HG02938 (cell line): ENCODE measurements around the gene RRP12.
"Not testable (repeated sequence)": the region's sequence is repeated elsewhere in the genome, so short reads cannot be mapped to it uniquely, and the experiment has no call there.

Experiments
- ATAC-seq: cut with Tn5 transposase; IDR thresholded peaks from one replicate; pipeline ENCODE4 v1.9.1; 2021; ENCODE audit warnings: mild to moderate bottlenecking, moderate library complexity; ENCODE audit not compliant: unreplicated experiment

The RRP12 gene, protein sequence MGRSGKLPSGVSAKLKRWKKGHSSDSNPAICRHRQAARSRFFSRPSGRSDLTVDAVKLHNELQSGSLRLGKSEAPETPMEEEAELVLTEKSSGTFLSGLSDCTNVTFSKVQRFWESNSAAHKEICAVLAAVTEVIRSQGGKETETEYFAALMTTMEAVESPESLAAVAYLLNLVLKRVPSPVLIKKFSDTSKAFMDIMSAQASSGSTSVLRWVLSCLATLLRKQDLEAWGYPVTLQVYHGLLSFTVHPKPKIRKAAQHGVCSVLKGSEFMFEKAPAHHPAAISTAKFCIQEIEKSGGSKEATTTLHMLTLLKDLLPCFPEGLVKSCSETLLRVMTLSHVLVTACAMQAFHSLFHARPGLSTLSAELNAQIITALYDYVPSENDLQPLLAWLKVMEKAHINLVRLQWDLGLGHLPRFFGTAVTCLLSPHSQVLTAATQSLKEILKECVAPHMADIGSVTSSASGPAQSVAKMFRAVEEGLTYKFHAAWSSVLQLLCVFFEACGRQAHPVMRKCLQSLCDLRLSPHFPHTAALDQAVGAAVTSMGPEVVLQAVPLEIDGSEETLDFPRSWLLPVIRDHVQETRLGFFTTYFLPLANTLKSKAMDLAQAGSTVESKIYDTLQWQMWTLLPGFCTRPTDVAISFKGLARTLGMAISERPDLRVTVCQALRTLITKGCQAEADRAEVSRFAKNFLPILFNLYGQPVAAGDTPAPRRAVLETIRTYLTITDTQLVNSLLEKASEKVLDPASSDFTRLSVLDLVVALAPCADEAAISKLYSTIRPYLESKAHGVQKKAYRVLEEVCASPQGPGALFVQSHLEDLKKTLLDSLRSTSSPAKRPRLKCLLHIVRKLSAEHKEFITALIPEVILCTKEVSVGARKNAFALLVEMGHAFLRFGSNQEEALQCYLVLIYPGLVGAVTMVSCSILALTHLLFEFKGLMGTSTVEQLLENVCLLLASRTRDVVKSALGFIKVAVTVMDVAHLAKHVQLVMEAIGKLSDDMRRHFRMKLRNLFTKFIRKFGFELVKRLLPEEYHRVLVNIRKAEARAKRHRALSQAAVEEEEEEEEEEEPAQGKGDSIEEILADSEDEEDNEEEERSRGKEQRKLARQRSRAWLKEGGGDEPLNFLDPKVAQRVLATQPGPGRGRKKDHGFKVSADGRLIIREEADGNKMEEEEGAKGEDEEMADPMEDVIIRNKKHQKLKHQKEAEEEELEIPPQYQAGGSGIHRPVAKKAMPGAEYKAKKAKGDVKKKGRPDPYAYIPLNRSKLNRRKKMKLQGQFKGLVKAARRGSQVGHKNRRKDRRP (N-terminal part only)

DNA sequence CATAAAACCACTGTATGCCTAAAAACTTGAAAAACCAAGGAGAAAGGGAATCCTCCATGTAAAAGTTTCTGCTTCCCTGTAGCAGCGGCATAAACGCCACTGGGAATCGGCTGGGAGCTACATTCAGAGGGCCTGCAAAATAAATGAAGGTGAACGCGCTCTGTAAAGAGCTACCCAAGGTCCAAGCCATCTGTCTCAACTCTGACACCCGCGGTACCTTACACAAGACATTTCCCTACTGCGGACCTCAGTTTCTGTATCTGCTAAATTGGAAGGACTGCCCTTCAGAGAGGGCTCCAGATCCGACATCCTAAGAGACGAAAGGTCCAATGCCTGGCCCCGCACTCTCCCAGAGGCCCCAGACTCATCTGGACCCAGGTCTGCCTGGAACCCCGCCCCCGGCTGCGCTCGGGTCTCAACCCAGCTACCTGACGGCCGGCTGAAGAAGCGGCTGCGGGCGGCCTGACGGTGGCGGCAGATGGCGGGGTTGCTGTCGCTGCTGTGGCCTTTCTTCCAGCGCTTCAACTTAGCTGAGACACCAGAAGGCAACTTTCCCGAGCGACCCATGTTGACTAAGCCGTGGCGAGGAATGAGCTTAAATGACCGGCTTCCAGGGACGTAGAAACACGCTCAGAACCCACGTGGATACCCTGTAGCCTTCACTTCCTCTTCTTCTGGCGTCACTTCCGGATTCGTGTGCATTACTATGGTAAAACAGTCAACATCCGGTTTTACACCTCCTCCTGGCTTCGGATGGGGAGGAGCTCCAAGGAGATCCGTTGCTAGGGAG lies at the start of gene RRP12:
Gene RRP12 (minus strand): TSS at position 676 of the 790 bp plus-strand sequence. CDS start 109 bp downstream, at position 567.
- peak; percentile 94 for ATAC-seq

DNA sequence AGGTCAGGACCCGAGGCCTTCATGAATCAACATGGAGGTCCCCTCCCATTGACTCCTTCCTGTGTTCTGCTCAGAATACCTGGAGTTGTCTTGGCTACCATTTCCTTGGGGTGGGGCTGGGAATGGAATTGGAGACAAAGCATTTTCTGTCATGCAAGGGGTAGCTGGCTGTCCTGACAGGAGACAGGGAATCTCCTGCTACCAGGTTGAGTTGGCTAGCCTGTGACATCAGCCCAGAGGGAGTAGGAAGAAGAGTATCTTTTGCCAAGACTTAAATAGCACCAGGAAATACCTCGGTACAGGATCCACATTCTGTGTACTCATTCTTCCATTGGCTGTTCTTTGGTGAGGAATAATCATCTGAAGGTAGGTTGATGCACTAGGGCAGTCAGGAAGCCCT lies 49.7 kb upstream of the RRP12 start:
- no peak for ATAC-seq

DNA sequence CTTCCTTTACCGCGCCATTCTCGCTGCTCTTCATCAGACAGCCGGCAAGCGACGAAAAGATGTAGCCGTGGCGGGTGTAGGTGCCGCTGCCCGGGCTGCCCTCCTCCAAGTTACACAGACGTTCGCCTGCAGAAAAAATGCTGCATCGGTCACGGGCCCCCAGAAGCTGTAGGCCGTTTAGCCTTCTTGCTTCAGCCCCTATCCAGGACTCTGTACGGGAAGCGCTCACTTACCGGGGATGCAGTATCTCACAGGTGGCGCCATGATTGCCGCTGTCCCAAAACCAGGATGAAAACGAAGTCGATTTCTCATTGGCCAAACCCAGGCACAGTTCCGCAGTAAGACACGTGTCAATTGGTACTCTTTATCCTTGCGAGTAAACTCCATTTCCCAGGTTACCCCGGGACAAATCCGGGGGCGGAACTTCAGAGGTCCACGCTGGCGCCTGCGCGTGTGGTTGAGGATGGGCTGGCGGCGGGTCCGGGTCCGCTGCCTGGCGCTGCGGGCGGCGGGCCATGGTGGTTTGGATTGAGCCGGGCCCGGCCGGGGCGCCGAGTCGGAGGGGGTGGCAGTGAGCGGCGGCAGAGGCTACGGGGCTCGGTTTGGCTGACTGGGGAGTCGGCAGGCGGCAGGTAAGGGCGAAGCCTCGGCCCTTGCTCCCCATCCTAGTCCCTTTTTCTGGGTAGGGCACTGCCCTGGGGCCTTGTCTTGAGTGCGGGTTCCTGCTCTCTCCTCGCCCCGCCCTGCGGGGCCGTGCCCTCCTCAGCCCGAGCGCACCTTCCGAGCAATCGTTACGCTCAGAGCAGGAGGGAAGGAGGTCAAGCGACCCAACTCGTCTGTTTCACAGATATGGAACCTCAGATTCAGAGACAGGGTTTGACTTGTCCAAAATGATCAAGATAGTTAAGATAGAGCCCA lies 44.8 kb upstream of the RRP12 start, which contains the start of the genes EXOSC1 and ZDHHC16:
Gene EXOSC1 (minus strand): TSS at position 285 of the 918 bp plus-strand sequence. CDS start 21 bp downstream, at position 264.
Gene ZDHHC16 (plus strand): TSS at position 454 of the 918 bp plus-strand sequence. CDS start 5,501 bp downstream, outside the sequence.
- ATAC-seq, result peak; percentile 95

DNA sequence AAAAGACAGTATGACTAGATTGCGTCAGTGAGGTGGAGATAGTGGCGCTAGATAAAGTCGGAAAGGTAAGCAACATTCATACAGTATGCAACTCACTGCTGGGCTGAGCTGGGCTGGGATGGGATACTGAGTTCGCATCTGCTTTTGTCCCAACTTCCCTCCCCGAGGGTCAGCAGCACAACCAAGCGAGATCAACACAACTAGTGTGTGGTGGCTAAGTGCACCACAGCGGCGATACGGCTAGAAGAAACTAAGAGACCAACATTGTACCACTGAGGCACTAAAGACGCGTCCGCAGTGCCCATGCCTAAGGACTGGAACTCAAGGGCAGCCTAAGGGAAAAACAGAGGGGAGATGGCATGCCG lies 44.2 kb upstream of the RRP12 start:
- ATAC-seq, result no peak

DNA sequence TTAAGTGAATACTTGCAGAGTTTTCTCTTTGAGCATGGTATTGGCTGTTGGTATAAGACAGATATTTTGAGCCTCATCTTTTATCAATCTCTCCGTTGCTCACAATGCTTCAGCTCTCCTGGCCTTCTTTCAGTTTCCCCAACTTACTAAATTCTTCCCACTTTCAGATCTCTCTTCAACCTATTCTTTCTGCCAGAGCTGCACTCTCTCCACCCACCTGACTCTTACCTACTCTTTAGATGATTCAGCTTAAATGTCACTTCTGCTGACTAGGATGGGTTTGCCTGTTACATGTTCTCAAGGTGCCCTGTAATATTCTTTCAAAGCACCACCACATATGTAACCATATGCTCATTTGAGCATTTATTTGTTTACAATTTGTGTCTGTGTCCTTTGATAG lies 43.1 kb upstream of the RRP12 start:
- no peak for ATAC-seq

DNA sequence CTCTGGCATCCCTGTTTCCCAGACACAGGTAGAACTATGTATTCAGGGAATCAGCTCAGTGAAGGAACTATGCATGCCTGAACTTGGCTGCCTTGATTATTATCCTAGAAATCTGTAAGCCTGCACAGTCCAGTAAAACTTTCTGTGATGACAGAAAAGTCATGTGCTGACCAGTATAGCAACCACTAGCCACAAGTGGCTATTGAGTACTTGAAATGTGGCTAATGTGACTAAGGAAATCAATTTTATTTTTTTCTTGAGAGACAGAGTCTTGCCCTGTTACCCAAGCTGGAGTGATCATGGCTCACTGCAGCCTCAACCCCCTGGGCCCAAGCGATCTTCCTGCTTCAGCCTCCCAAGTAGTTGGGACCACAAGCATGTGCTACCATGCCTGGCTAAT lies 41.1 kb upstream of the RRP12 start:
- ATAC-seq, result no peak

DNA sequence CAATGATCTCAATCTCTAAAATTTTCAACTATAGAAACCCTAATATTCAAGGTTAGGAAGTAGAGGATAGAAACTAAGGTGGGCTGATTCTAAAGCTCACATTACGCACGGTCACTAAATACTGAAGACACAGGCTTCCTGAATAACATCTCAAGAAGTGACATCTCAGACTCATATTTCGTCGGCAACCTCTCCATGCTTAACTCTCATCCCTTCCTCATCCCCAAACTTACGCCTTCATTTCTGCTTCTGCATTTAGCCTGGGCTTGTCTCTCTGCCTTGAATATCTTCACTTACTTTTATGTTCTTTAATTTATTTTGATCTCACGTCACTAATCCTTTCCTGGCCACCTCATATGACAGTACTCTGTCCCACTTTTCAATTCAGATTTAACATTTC lies 34.1 kb upstream of the RRP12 start:
- ATAC-seq, result no peak

DNA sequence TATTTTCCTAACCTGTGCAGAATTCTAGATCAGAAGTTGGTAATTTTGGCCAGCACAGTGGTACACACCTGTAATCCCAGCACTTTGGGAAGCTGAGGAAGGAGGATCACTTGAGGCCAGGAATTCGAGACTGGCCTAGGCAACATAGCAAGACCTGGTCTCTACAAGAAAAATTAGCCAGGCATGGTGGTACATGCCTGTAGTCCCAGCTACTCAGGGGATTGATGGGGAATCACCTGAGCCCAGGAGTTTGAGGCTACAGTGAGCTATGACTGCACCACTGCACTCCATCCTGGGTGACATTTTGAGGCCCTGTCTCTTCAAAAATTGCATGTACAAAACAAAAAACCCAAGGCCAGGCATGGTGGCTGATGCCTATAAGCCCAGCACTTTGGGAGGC lies 33.4 kb upstream of the RRP12 start:
- ATAC-seq, result no peak

DNA sequence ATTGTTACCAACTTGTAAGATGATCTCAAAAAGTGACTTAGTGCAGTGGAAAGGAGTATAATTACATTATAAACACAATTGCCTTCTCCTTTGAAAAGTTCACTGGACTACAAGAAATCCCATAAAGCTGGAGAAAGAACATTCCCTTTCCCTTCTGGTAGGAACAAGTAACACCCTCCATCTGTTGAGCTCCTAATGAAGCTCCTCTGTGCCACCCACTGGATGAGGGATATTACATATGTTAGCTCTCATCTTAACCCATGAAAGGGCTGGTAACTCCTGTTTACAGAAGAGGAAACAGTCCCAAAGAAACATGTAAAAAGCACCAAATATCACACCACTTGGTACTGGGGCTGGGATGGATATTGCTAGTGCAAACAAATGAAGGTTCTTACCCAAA lies 32.9 kb upstream of the RRP12 start:
- no peak for ATAC-seq

DNA sequence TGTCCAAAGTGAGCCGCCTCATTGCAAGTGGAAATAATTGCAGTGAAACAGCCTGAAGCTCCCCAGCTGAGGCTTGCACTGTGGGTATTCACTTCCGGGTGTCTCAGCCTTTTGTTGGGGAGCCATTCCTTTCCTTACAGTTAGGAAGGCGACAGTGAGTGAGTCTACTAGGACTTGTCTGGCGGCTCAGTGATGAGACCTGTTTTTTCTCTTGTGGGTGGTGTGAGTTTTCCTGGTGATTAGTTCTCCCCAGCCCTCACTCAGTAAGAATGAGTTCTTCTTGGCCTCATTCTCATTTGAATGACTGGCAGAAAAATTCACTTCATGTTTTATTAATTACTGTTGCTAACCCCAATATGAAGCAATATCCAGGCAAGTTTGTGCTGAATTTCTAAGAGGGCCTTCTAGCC lies 27.4 kb upstream of the RRP12 start:
- no peak for ATAC-seq

DNA sequence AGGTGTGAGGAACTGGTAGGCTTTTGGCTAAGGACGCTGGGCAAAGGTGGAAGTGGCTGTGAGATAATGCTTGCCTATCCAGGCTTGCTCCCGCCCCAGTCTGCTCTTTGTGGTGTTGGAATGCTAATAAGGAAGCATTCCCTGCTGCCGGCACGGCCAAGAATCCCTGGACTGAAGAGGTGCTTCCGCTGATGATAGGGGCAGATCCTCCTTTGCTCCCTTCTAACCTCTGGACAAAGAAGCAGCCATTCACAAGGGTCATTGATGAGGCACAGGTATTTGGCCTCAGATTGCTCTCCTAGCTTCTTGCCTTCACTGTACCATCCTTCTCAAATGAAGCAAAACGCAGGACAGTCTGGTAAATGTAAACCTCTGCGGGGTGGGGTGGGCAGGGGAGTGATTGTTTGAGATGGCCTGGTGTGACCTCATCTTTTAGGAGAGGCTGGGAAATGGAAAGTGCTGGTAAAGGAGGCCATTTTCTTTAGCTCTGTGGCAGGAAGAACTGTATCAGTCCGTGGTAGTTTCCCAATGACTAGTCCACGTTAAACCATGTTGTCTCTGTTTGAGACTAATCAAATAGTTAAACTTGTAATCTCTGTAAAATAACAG lies 26.5 kb upstream of the RRP12 start:
- no peak for ATAC-seq

DNA sequence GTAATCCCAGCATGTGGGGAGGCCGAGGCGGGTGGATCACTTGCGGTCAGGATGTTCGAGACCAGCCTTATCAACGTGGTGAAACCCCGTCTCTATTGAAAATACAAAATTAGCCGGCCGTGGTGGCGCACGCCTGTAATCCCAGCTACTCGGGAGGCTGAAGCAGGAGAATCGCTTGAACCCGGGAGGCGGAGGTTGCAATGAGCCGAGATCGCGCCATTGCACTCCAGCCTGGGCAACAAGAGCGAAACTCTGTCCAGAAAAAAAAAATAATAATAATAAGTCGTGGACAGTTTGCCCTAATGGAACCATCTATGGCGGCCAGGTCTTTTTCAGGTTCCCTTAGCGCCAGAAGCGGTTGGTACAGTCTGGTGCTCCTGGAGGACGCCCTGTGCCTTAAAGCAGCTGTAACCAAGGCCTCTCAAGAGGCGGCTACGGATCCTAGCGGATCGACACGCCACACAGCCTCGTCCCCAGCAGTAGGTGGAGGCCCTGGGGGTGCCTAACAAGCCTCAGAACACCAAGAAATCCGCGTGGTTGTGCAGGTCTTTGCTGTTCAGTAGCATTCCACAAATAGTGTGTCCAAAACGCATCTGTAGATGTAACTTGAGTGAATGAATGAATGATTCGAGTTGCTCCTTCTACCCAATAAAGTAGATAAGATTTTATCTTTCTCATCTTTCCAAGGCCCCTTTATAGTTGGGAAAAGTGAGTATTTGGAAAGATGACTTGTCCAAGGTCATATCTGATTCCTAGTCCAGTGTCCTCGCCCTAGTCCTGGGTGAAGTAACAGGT lies 25.8 kb upstream of the RRP12 start:
- ATAC-seq, result no peak

DNA sequence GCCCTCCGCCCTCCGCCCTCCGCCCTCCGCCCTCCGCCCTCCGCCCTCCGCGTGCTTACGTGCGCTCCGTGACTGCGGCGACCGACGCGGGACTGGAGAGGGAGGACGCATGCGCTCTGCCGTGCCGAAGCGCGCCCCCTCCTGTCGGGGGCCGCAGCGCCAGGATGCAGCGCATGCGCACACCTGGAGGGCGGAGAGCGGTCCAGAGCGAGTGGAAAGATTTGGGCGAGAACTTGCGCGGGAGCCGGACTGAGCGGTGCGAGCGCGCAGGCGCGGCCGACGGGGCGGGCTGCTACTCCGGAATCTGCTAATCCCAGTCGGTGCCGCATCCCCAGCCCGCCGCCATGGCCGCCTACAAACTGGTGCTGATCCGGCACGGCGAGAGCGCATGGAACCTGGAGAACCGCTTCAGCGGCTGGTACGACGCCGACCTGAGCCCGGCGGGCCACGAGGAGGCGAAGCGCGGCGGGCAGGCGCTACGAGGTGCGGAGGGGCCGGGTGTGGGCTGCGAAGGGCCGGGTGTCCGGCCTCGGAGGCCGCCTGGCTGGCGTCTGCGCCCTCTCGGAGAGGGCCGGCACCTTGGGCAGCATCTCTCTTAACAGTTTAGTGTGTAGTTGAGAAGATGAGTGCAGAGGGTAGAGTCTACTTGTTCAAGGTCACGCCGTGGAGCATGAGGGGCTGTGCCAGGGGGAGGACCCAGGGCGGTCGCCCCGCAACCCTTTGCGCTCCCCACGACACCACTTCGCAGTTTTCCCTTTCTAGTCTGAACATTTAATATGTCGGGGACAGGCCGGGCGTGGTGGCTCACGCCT lies 25.0 kb upstream of the RRP12 start, which contains the start of gene PGAM1:
Gene PGAM1 (plus strand): TSS at position 228 of the 812 bp plus-strand sequence. CDS start 117 bp downstream, at position 345.
- ATAC-seq, result peak; percentile 79

DNA sequence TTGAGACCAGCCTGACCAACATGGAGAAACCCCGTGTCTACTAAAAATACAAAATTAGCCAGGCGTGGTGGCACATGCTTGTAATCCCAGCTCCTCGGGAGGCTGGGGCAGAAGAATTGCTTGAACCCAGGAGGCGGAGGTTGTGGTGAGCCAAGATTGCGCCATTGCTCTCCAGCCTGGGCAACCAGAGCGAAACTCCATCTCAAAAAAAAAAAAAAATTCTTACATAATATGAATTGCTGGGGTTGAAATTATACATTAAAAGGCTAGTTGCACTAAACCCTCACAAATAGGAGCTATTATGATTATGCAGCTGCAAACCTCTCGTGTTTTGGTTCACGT lies 22.6 kb upstream of the RRP12 start:
- not testable (repeated sequence) for ATAC-seq

DNA sequence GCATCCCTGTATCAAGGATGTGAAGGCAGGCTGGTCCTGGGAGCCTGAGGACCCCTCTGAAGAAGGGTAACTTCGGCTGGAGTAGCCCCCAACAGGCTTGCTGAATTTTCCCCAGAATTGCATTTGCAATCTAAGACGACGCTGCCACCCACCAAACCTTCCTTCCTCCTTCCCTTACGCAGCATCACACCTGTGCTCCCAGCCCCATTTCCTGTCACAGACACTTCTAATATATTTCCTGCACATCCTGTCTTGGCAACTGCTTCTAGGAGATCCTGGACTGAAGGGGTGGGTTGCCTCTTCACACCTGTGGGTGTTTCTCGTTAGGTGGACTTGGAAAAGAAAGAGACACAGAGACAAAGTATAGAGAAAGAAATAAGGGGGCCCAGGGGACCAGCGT lies 15.4 kb upstream of the RRP12 start:
- ATAC-seq, result no peak

DNA sequence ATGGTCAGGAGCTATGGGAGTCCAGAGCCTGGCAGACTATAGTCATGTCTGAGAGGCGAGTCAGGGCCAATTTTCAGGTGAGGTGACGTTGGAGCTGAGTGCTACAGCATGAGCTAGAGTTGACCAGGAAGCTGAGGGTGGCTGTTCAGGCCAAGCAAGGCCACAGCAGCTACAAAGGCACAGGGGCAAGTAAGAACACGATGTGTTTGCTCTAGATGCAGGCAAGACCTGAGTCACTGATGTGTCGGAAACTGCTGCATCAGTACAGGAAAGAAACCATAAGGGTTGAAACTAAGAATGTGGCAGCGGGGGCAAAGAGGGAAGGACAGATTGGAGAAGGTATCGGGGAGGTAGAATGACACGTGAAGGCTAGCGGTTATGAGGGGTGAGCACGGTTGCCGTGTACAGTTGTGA lies 11.8 kb upstream of the RRP12 start:
- ATAC-seq, result no peak

DNA sequence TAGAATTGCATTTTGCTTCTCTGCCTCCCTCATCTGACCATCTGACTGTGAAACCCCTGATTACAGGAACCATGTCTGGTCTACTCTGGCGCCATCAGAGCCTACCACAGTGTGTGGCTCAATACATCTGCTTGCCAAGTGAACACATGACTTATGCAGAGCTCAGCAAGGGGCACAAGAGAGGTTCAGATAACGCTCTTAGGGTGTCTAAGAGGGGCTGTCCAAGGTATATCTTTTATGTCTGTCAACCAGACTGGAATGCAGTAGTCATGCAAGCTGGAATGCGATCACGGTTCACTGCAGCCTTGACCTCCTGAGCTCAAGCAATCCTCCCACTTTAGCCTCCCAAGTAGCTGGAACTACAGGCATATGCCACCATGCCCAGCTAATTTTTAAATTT lies 10.3 kb upstream of the RRP12 start:
- no peak for ATAC-seq
